Stomach (tissue), 9 donors: ENCODE data around the gene NCOA3. TPM values are rescaled to one million over a fixed set of nuclear protein-coding genes. Genes with fewer than 3 reads are reported as not detected.

Experiments
- DNase-seq, 2 donors: peaks; one replicate each; pipeline versions ENCODE4 v3.0.0 to v3.0.0-alpha.2; 2013 to 2019
- H3K27ac ChIP-seq, 5 donors: fragments of 200-600 bp in 4 of 5; sonication (generic) in 4 of 5; one replicate each; pipeline ENCODE4 v1.5.1; 2013 to 2019; ENCODE audit warnings: mild to moderate bottlenecking in 1 of 5, moderate library complexity in 1 of 5
- H3K27me3 ChIP-seq, 3 donors: fragments of 200-600 bp; sonication (generic); one replicate each; pipeline ENCODE4 v1.5.1; 2017 to 2019; ENCODE audit warnings: mixed run types in 1 of 3
- H3K36me3 ChIP-seq, 4 donors: fragments of 200-600 bp; sonication (generic); 1 replicate in 3 of 4; 2 replicates in 1 of 4; pipeline ENCODE4 v1.5.1; 2016 to 2019
- H3K4me1 ChIP-seq, 4 donors: fragments of 200-600 bp; sonication (generic); one replicate each; pipeline ENCODE4 v1.5.1; 2016 to 2019
- H3K4me3 ChIP-seq, 4 donors: fragments of 200-600 bp; sonication (generic) in 3 of 4; one replicate each; pipeline ENCODE4 v1.5.1; 2016 to 2019; ENCODE audit warnings: mild to moderate bottlenecking in 1 of 4
- H3K9me3 ChIP-seq, 4 donors: fragments of 200-600 bp; sonication (generic); one replicate each; pipeline ENCODE4 v1.5.1; 2016 to 2019
- EP300 ChIP-seq: sonication (generic); formaldehyde crosslinking; IDR thresholded peaks from one replicate; pipeline ENCODE4 v1.6.1; 2017; ENCODE audit warnings: antibody characterized with exemption
- POLR2A ChIP-seq, 4 donors: fragments of 450-650 bp; IDR thresholded peaks; one replicate each; pipeline ENCODE4 v1.6.1; 2016; ENCODE audit warnings: antibody characterized with exemption in 4 of 4, control low read depth in 2 of 4, mild to moderate bottlenecking in 1 of 4, moderate library complexity in 1 of 4
- POLR2AphosphoS5 ChIP-seq, 3 donors: sonication (generic); formaldehyde crosslinking; IDR thresholded peaks; one replicate each; pipeline ENCODE4 v1.6.1; 2016; ENCODE audit warnings: antibody characterized with exemption in 3 of 3
- WGBS, 5 donors: extraction: QIAGEN DNeasy Blood & Tissue Kit in 3 of 5; methylation state at CpG; one replicate each; pipeline versions ENCODE4 v1.1.5 to v1.1.7; 2013 to 2018; 5-methylcytosine and 5-hydroxymethylcytosine counted together
- intact Hi-C: fragments of 100-400 bp; cut with DNase I; formaldehyde crosslinking; loops from one replicate; pipeline ENCODE4 v1.15.1; 2023; ENCODE audit warnings: low total_unique reads
- polyA plus RNA-seq, 3 donors: library from polyadenylated mRNA; stranded (reverse); fragments of 200-250 nt; gene quantifications; one replicate each; pipeline ENCODE4 v1.2.3, GENCODE V29; 2013
- total RNA-seq, 5 donors: library from RNA; depleted of rRNA; stranded (reverse); fragments of >200 nt; gene quantifications; one replicate each; pipeline versions ENCODE4 v1.1.0 to v1.2.3, GENCODE V29; 2014 to 2016
- TF ChIP-seq, protein P1 (sequence below), 7 experiments: fragments of 450-650 bp in 4 of 7; fragments of 200-600 bp in 3 of 7; sonication (generic) in 3 of 7; IDR thresholded peaks; one replicate each; pipeline ENCODE4 v1.5.1; 2016 to 2019; ENCODE audit warnings: antibody characterized with exemption in 7 of 7, control low read depth in 2 of 7, mild to moderate bottlenecking in 1 of 7
- donor health status: healthy with polysubstance abuse.
- donor health status: Bipolar disorder and iron deficiency.
- donor health status: healthy.

The NCOA3 gene
- total and polyA plus RNA-seq, 8 donors: 4.1 to 60.8 (median 16.3) TPM

DNA sequence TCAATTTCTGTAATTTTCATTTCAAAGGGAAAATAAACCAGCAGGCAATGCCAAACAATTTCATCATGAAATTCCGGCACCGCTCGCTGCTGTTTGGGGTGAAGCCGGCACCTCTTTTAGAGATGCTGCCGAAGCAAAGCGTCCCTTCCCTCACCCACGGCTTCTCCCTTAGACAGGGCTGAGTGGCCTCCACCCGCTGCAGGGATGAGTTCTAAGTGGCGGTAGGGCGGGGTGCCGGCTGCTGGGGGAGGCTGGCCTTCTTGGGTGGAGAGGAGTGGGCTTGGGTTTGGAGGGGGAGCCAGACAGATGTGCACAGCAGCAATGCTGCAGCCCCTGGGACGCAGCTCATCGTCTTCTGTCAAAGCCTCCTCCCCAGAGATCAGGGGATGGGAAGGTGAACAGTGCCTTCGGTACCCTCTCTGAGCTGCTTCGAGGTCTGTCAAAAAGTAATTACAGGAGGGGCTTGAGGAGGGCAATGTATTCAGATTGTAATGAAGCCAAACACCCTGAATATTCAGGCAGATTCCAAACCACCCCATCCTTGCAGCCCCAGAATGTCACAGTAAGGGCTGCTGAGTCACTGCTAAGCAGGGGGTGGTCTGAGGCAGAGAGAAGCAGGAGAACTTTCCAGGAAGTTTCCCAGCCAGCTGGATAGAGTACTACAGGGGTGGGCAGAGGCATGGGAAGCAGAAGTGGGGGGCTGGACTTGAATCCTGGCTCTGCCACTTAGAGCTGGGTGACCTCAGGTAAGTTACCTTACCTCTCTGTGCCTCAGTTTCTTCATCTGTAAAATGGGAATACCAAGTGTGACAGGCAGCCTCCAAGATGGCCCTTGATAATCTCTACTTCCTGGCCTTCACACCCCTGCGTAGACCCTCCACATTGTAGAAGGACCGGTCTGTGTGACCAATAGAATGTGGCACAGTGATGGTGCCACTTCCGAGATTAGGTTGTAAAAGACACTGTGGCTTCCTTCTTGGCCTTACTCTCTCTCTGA lies 187.0 kb downstream of the NCOA3 start:
- DNase-seq: no peak
- Histone ChIP-seq H3K36me3 (peaks cover 0 to 67% (median 20%) of the 10 kb centered on the region in 4 donors), H3K4me1 (no peaks in the 10 kb centered on the region), H3K27ac (no peak overlapping the region), H3K9me3 (peaks cover 6 to 22% (median 18%) of the 10 kb centered on the region in 4 donors), H3K27me3 (no peaks in the 10 kb centered on the region), H3K4me3 (no peak overlapping the region)
- 81 to 91% (median 84%) methylated on average over 17 to 18 of the region's 18 CpGs for WGBS, 5 donors
- intact Hi-C loops: no loop called here
- TF ChIP-seq POLR2A (IDR thresholded peaks at IDR 0.05) (no peak), POLR2AphosphoS5 (IDR thresholded peaks at IDR 0.05) (no peak), EP300 (no peak)
- TF ChIP-seq, protein P1, sequence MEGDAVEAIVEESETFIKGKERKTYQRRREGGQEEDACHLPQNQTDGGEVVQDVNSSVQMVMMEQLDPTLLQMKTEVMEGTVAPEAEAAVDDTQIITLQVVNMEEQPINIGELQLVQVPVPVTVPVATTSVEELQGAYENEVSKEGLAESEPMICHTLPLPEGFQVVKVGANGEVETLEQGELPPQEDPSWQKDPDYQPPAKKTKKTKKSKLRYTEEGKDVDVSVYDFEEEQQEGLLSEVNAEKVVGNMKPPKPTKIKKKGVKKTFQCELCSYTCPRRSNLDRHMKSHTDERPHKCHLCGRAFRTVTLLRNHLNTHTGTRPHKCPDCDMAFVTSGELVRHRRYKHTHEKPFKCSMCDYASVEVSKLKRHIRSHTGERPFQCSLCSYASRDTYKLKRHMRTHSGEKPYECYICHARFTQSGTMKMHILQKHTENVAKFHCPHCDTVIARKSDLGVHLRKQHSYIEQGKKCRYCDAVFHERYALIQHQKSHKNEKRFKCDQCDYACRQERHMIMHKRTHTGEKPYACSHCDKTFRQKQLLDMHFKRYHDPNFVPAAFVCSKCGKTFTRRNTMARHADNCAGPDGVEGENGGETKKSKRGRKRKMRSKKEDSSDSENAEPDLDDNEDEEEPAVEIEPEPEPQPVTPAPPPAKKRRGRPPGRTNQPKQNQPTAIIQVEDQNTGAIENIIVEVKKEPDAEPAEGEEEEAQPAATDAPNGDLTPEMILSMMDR (IDR thresholded peaks at IDR 0.05): no peak

DNA sequence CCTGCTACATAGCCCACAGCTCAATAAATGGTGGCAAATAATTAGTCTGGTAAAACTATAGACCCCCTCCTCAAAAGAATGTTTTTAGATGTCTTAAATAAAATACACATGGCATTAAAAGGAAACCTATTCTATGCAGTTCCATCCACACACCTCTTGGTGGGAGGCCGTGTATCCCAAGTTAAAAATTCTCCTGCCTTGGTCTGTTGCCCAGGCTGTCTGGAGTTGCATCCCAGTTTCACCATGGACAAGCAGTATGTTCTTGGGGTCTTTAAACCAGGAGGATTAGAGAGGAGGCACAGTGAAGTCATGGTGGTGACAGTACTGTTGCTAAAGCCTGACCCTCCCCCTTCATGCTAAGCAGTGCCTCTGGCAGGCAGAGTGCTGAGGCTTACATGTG lies 188.0 kb downstream of the NCOA3 start:
- Histone ChIP-seq H3K36me3 (peaks cover 0 to 57% (median 17%) of the 10 kb centered on the region in 4 donors), H3K4me3 (no peak overlapping the region), H3K4me1 (no peaks in the 10 kb centered on the region), H3K27ac (no peak overlapping the region), H3K27me3 (no peaks in the 10 kb centered on the region), H3K9me3 (peaks cover 6 to 22% (median 18%) of the 10 kb centered on the region in 4 donors)
- intact Hi-C loops: no loop called here
- DNase-seq: no peak
- 94 to 100% (median 95%) methylated on average over 1 of the region's 1 CpG for WGBS, 5 donors
- TF ChIP-seq, protein P1 (IDR thresholded peaks at IDR 0.05): no peak
- no peak for TF ChIP-seq EP300
- no peak for TF ChIP-seq POLR2A (IDR thresholded peaks at IDR 0.05)
- TF ChIP-seq POLR2AphosphoS5 (IDR thresholded peaks at IDR 0.05): no peak

DNA sequence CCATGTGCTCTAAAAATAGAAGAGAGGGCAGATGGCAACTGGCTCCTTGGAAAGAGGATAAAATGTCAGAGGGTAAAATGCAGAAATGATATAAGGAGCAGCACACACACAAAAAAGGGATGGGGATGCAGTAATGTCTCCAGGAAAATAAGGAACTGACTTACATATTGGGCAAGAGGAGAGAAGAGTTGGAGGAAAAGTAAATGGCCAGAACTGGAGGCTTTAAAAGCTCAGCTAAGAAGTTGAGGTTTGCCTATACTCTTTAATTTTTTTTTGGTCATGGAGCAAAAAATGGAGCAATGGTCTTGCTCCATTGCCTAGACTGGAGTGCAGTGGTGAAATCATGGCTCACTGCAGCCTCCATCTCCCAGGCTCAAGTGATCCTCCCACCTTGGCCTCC lies 189.9 kb downstream of the NCOA3 start:
- no peak for TF ChIP-seq POLR2A (IDR thresholded peaks at IDR 0.05)
- TF ChIP-seq, protein P1 (IDR thresholded peaks at IDR 0.05): no peak
- TF ChIP-seq POLR2AphosphoS5 (IDR thresholded peaks at IDR 0.05): no peak
- no peak for TF ChIP-seq EP300
- Histone ChIP-seq H3K9me3 (peaks cover 6 to 22% (median 18%) of the 10 kb centered on the region in 4 donors), H3K27ac (no peak overlapping the region), H3K4me1 (no peaks in the 10 kb centered on the region), H3K36me3 (peaks cover 0 to 46% (median 17%) of the 10 kb centered on the region in 4 donors), H3K4me3 (no peak overlapping the region), H3K27me3 (no peaks in the 10 kb centered on the region)
- intact Hi-C loops: no loop called here
- DNase-seq: no peak

DNA sequence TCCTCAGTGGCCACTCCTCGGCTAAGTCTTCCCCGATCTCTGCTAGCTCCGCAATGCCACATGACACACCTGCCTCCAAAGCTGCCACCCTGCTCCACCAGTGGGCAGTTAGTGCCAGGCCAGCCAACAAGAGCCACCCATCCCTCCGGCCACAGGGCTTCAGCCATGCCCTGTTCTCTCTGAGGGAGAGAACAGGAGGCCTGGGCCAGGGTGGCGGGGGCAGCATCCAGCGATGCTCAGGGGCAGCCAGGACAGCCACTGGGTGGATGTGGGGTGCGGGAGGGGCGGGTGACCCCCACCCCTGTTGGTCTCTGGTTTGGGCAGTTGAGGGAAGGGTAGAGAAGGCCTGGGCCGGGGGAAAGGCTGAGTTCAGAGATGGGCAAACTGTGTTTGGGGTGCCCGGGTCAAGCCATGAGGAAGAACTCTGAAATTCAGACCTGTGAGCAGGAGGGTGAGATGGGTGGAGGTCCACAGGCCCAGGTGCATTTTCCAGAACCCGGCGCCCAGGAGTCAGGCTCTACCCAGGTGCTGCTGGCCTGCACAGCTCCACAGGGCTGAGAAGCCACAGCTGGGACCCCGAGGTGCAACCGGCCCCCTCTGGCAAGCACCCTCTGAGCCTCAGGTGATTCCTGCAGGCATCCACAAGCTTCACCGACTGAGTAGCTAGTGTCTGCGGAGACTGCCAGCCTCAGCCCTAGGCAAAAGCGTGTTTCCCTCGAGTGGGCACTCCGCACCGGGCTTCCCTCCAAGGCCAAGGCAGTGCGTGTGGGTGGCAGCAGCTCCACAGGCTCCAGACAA lies 192.5 kb downstream of the NCOA3 start:
- Histone ChIP-seq H3K27me3 (no peaks in the 10 kb centered on the region), H3K4me3 (no peak overlapping the region), H3K36me3 (peaks cover 0 to 30% (median 11%) of the 10 kb centered on the region in 4 donors), H3K27ac (no peak overlapping the region), H3K9me3 (peaks cover 6 to 22% (median 18%) of the 10 kb centered on the region in 4 donors), H3K4me1 (no peaks in the 10 kb centered on the region)
- 90 to 97% (median 95%) methylated on average over 11 to 21 of the region's 21 CpGs for WGBS, 5 donors
- DNase-seq: no peak
- intact Hi-C loops: no loop called here
- TF ChIP-seq EP300: no peak
